Measurements from ENCODE around the gene TSPY10. TPM values are rescaled to one million over a fixed set of nuclear protein-coding genes. Genes with fewer than 3 reads are reported as not detected.
"Not testable (repeated sequence)": the region's sequence is repeated elsewhere in the genome, so short reads cannot be mapped to it uniquely, and the experiment has no call there.

Gene TSPY10, protein sequence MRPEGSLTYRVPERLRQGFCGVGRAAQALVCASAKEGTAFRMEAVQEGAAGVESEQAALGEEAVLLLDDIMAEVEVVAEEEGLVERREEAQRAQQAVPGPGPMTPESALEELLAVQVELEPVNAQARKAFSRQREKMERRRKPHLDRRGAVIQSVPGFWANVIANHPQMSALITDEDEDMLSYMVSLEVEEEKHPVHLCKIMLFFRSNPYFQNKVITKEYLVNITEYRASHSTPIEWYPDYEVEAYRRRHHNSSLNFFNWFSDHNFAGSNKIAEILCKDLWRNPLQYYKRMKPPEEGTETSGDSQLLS
- total RNA-seq: not detected in 3 replicates
- long read RNA-seq: 0 reads

- not testable (repeated sequence) for DNase-seq (ENCODE audit: low spot score); H3K27ac Mint-ChIP-seq (ENCODE audit: unreplicated experiment); H3K27me3 Mint-ChIP-seq (ENCODE audit: low read depth); H3K4me1 Mint-ChIP-seq (ENCODE audit: low read depth); H3K9me3 Mint-ChIP-seq (ENCODE audit: low read depth); H3K36me3 Mint-ChIP-seq (ENCODE audit: low read depth); H3K4me3 Mint-ChIP-seq (ENCODE audit: unreplicated experiment)
Observed at GRCh38 chrY:9527580-9527979, at the start of gene TSPY10. Gene TSPY10, plus strand, starts transcription at chrY:9527880. Its CDS starts 46 bp downstream, at chrY:9527926.

GRCh38 chrY:9486967-9487366, 40.7 kb upstream of the TSPY10 start, which contains the start of gene TSPY9:
Gene TSPY9, plus strand, starts transcription at chrY:9487267. Its CDS starts 46 bp downstream, at chrY:9487313.
- not testable (repeated sequence) for H3K36me3 Mint-ChIP-seq (ENCODE audit: low read depth); H3K9me3 Mint-ChIP-seq (ENCODE audit: low read depth); DNase-seq (ENCODE audit: low spot score); H3K4me1 Mint-ChIP-seq (ENCODE audit: low read depth); H3K27me3 Mint-ChIP-seq (ENCODE audit: low read depth); H3K4me3 Mint-ChIP-seq (ENCODE audit: unreplicated experiment); H3K27ac Mint-ChIP-seq (ENCODE audit: unreplicated experiment)

DNA sequence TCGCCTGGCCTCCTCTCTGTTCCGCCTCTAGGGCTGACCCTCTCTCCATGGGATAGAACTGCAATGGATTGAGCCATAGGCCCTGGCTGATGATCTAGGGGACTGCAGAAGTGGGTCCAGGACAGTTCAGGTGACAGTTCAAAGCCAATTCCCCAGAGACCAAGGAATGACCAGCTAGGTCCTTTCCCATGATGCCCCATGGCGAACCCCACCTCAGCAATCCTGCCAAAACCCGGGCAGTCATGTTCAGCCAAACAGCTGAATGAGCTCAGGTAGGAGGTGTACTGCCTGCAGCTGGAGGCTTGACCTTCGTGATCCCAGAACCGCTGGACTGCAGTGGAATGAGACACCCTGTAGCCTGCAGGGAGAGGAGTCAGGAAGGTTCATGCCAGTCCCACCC, 23.3 kb upstream of the TSPY10 start:
- H3K4me3 Mint-ChIP-seq (ENCODE audit: unreplicated experiment); H3K9me3 Mint-ChIP-seq (ENCODE audit: low read depth); H3K36me3 Mint-ChIP-seq (ENCODE audit: low read depth); H3K27ac Mint-ChIP-seq (ENCODE audit: unreplicated experiment); H3K4me1 Mint-ChIP-seq (ENCODE audit: low read depth); DNase-seq (ENCODE audit: low spot score); H3K27me3 Mint-ChIP-seq (ENCODE audit: low read depth): not testable (repeated sequence)

DNA sequence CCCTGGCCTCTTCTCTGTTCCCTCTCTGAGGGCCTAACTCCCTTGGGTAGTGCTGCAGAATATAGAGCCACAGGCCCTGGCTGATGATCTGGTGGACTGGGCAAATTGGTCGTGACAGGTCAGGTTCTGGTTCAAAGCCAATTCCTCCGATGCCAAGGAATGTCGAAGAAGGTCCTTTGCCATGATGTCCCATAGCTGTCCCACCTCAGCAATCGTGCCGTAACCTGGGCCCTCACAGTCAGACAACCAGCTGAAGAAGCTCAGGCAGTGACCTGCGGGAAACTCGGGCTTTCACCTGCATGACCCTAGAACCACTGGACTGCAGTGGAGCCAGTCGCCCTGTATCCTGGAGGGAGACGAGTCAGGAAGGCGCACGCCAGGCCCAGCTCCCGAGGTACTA, 11.4 kb upstream of the TSPY10 start:
- not testable (repeated sequence) for H3K27ac Mint-ChIP-seq (ENCODE audit: unreplicated experiment); H3K36me3 Mint-ChIP-seq (ENCODE audit: low read depth); H3K4me3 Mint-ChIP-seq (ENCODE audit: unreplicated experiment); H3K27me3 Mint-ChIP-seq (ENCODE audit: low read depth); H3K4me1 Mint-ChIP-seq (ENCODE audit: low read depth); DNase-seq (ENCODE audit: low spot score); H3K9me3 Mint-ChIP-seq (ENCODE audit: low read depth)

Other genes with a start within 250 kb of the TSPY10 start
- gene TSPY4, start 190.4 kb upstream of the TSPY10 start, total RNA-seq: not detected in 3 replicates
- gene TSPY8, start 170.1 kb upstream of the TSPY10 start, total RNA-seq: not detected in 3 replicates
- not detected in 3 replicates for gene TSPY3, start 129.5 kb upstream of the TSPY10 start, total RNA-seq
- not detected in 3 replicates for gene TSPY1, start 60.9 kb upstream of the TSPY10 start, total RNA-seq
- not detected in 3 replicates for gene TSPY9, start 40.6 kb upstream of the TSPY10 start, total RNA-seq

All from chondrocyte (in vitro differentiated cells).